ENCODE results near the gene OLA1. TPM values are rescaled to one million over a fixed set of nuclear protein-coding genes. Genes with fewer than 3 reads are reported as not detected.

Gene OLA1
- total and polyA plus RNA-seq, 2 of the 13 experiments (the other 11 are each of a cell fraction or from before 2014, with no cell fraction given): 153 to 241 TPM

DNA sequence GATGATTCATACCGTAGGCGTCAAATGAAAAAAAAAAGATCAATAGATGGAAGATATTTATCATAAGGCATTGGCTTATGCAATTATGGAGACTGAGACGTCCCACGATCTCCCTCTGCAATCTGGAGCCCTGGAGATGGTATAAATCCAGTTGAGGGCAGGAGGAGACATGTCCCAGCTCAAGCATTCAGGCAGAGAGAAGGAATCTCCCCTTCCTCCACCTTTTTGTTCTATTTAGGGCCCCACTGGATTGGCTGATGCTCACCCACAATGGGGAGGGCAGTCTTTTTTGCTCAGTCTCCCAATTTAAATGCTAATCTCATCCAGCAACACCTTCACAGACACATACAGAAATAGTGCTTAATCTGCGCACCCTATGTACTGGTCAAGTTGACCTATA, 18.0 kb upstream of the OLA1 start (continued):
- TF ChIP-seq BRF2 (CRISPR knock-in tag; IDR thresholded peaks at IDR 0.05) (no peak), GPN1 (CRISPR knock-in tag; IDR thresholded peaks at IDR 0.05; ENCODE audit: borderline replicate concordance) (no peak)

GRCh38 chr2:174263997-174264396, 15.7 kb upstream of the OLA1 start:
- CTCF ChIA-PET (ENCODE audit: low intra/inter-chr PET ratio, low total read pairs): no interaction called here
- peak; percentile 70 for TF ChIP-seq SAP130 (CRISPR knock-in tag; IDR thresholded peaks at IDR 0.05; ENCODE audit: low read depth)
- no peak for TF ChIP-seq THAP8 (CRISPR knock-in tag; IDR thresholded peaks at IDR 0.05; ENCODE audit: borderline replicate concordance)
- no peak for TF ChIP-seq NFE2 (CRISPR knock-in tag; IDR thresholded peaks at IDR 0.05)
- peak; percentile 20; the same call in 1 of the 2 replicates for TF ChIP-seq RFX5 (IDR thresholded peaks at IDR 0.05; ENCODE audit: low read depth, low read length)
- peak; percentile 27; the same call in 1 of the 2 replicates for TF ChIP-seq SOX5 (CRISPR knock-in tag; IDR thresholded peaks at IDR 0.05; ENCODE audit: borderline replicate concordance)
- no peak for TF ChIP-seq ETV6 (CRISPR knock-in tag; conservative IDR thresholded peaks at IDR 0.05)
- TF ChIP-seq YEATS2 (CRISPR knock-in tag; IDR thresholded peaks at IDR 0.05; ENCODE audit: borderline replicate concordance): no peak
- no peak for TF ChIP-seq ZFP36L1 (CRISPR knock-in tag; IDR thresholded peaks at IDR 0.05)
- TF ChIP-seq GATAD2A (CRISPR knock-in tag; IDR thresholded peaks at IDR 0.05): peak; percentile 60; the same call in 1 of the 2 replicates
- no peak for TF ChIP-seq KDM2A (CRISPR knock-in tag; IDR thresholded peaks at IDR 0.05; ENCODE audit: borderline replicate concordance, low read depth)
- no peak for TF ChIP-seq ZNF703 (CRISPR knock-in tag; IDR thresholded peaks at IDR 0.05; ENCODE audit: borderline replicate concordance)
- peak; percentile 74; the same call in 1 of the 2 replicates for TF ChIP-seq CEBPB (IDR thresholded peaks at IDR 0.05; ENCODE audit: borderline replicate concordance, low read depth, low read length)
- no peak for TF ChIP-seq SOX13 (IDR thresholded peaks at IDR 0.05)
- peak in 1 of 2 experiments; percentile 55; a peak in 1 of 4 replicates for TF ChIP-seq SOX13 (CRISPR knock-in tag; conservative IDR thresholded peaks at IDR 0.05 in 1 of 2, IDR thresholded peaks at IDR 0.05 in 1 of 2)
- no peak for TF ChIP-seq ZSCAN20 (CRISPR knock-in tag; IDR thresholded peaks at IDR 0.05; ENCODE audit: borderline replicate concordance)
- peak; percentile 51; the same call in 1 of the 2 replicates for TF ChIP-seq ETV5 (CRISPR knock-in tag; IDR thresholded peaks at IDR 0.05; ENCODE audit: borderline replicate concordance)
- TF ChIP-seq NR2F2 (IDR thresholded peaks at IDR 0.05; ENCODE audit: borderline replicate concordance, low read depth): no peak
- TF ChIP-seq FOXA3 (CRISPR knock-in tag; IDR thresholded peaks at IDR 0.05): 0 out of 2 replicates have a peak, but pooled peaks have one; percentile 34
- no peak for TF ChIP-seq PITX1 (CRISPR knock-in tag; IDR thresholded peaks at IDR 0.05)
- TF ChIP-seq ZBTB7B (CRISPR knock-in tag; IDR thresholded peaks at IDR 0.05): no peak
- TF ChIP-seq ZFP62 (CRISPR knock-in tag; IDR thresholded peaks at IDR 0.05): no peak
- peak; percentile 74 for TF ChIP-seq CEBPG (CRISPR knock-in tag; IDR thresholded peaks at IDR 0.05)
- no peak for TF ChIP-seq IKZF4 (CRISPR knock-in tag; IDR thresholded peaks at IDR 0.05; ENCODE audit: borderline replicate concordance, low read depth, not compliant biosample characterization)

More at GRCh38 chr2:174263997-174264396, 15.7 kb upstream of the OLA1 start:
- ATAC-seq (peak; percentile 91), DNase-seq (ENCODE audit: low spot score) (peak; percentile 76), FAIRE-seq (no peak)
- peaks cover 7% of the 10 kb centered on the region for H3K4me1 ChIP-seq (ENCODE audit: insufficient read depth, low read length)
- in situ Hi-C loops (cut with HindIII; ENCODE audit: extremely low pct_ligation_motif_present, low pct_unique_long_range_greater_than_20kb): no loop called here
- H3K9me3 ChIP-seq (ENCODE audit: low read length): no peaks in the 10 kb centered on the region
- WGBS (ENCODE audit: low lambda C conversion rate): 12% methylated on average over 3 of the region's 3 CpGs
- no peak overlapping the region for H3K27ac ChIP-seq (ENCODE audit: extremely low read length, insufficient read depth, low read length)
- H3K79me2 ChIP-seq (ENCODE audit: insufficient read depth, low read length): no peaks in the 10 kb centered on the region
- POLR2A ChIA-PET: interaction anchor here (1.6 kb wide), 1 partner anchor 16 kb away, joined by 10 read pairs; the partner anchor contains the start of gene OLA1
- no peaks in the 10 kb centered on the region for H3K36me3 ChIP-seq (replicated peaks in 1 of 2; ENCODE audit: control insufficient read depth in 1 of 2, insufficient read depth in 2 of 2, low read length in 2 of 2)
- no peak overlapping the region for H3K4me2 ChIP-seq (ENCODE audit: low read depth, low read length)
- peaks cover 2 to 23% of the 10 kb centered on the region in 2 experiments; a peak in 4 of 5 replicates for H3K27me3 ChIP-seq (ENCODE audit: control insufficient read depth in 1 of 2, insufficient read depth in 2 of 2, low read length in 2 of 2)
- no TSS peak for BruUV-seq (replicated peaks)
- H2AFZ ChIP-seq (ENCODE audit: low read length): no peak overlapping the region
- H3K4me3 ChIP-seq (replicated peaks in 1 of 3; ENCODE audit: insufficient read depth in 1 of 3, low read depth in 2 of 3, low read length in 3 of 3): no peak overlapping the region
- H4K20me1 ChIP-seq (ENCODE audit: insufficient read depth, low read length): no peaks in the 10 kb centered on the region
- intact Hi-C loops (cut with micrococcal nuclease; ENCODE audit: unreplicated experiment): no loop called here
- no peak overlapping the region for H3K9ac ChIP-seq (ENCODE audit: insufficient read depth, low read depth, low read length)

Measured in HepG2 (cell line).